K562 (cell line): ENCODE measurements around the gene NFE2. TPM values are rescaled to one million over a fixed set of nuclear protein-coding genes. Genes with fewer than 3 reads are reported as not detected.

Experiments used
- CBFA2T2 ChIP-seq: fragments of 450-650 bp; conservative IDR thresholded peaks from 2 replicates; pipeline ENCODE4 v1.6.1; 2017; ENCODE audit warnings: mild to moderate bottlenecking
- E2F6 ChIP-seq, 2 experiments: IDR thresholded peaks; 2 replicates each; pipeline ENCODE4 v1.6.1; 2011; ENCODE audit warnings: borderline replicate concordance in 1 of 2, control low read depth in 1 of 2, low read depth in 1 of 2, low read length in 1 of 2, mild to moderate bottlenecking in 1 of 2, mixed read lengths in 1 of 2, moderate library complexity in 1 of 2; ENCODE audit not compliant: insufficient read depth in 1 of 2, insufficient read length in 1 of 2, poor library complexity in 1 of 2, severe bottlenecking in 1 of 2; ENCODE audit errors: extremely low read depth in 1 of 2
- EP400 ChIP-seq: fragments of 450-650 bp; IDR thresholded peaks from 2 replicates; pipeline ENCODE4 v1.6.1; 2017; ENCODE audit warnings: antibody characterized with exemption, mild to moderate bottlenecking, moderate library complexity
- ESRRA ChIP-seq: fragments of 450-650 bp; IDR thresholded peaks from 2 replicates; pipeline ENCODE4 v1.6.1; 2014; ENCODE audit warnings: low read depth, mild to moderate bottlenecking, moderate library complexity, borderline replicate concordance
- HDAC2 ChIP-seq: fragments of 450-650 bp; IDR thresholded peaks from 2 replicates; pipeline ENCODE4 v1.6.1; 2016; ENCODE audit warnings: mild to moderate bottlenecking
- HMBOX1 ChIP-seq: sonication (generic); IDR thresholded peaks from 2 replicates; pipeline ENCODE4 v1.6.1; 2016
- MAFG ChIP-seq: fragments of 450-650 bp; conservative IDR thresholded peaks from 2 replicates; pipeline ENCODE4 v1.6.1; 2016; ENCODE audit warnings: missing genetic modification characterization, missing compliant biosample characterization
- MTA3 ChIP-seq: fragments of 450-650 bp; formaldehyde crosslinking; IDR thresholded peaks from 2 replicates; pipeline ENCODE4 v1.6.1; 2017; ENCODE audit warnings: mild to moderate bottlenecking, borderline replicate concordance
- NCOA2 ChIP-seq, 2 experiments: fragments of 450-650 bp; IDR thresholded peaks; 2 replicates each; pipeline ENCODE4 v1.6.1; 2018; ENCODE audit warnings: mild to moderate bottlenecking in 2 of 2, moderate library complexity in 1 of 2; ENCODE audit not compliant: partially characterized antibody in 2 of 2
- NEUROD1 ChIP-seq: fragments of 150-350 bp; IDR thresholded peaks from 2 replicates; pipeline ENCODE4 v1.6.1; 2014; ENCODE audit warnings: borderline replicate concordance, low read length, low read depth; ENCODE audit not compliant: partially characterized antibody
- NFYB ChIP-seq: IDR thresholded peaks from 2 replicates; pipeline ENCODE4 v1.6.1; 2011; ENCODE audit warnings: mild to moderate bottlenecking, moderate library complexity; ENCODE audit not compliant: insufficient read length; ENCODE audit errors: extremely low read depth
- RAD21 ChIP-seq, 2 experiments: fragments of 250-450 bp in 1 of 2; fragments of 450-650 bp in 1 of 2; sonication (Bioruptor Pico) in 1 of 2; formaldehyde crosslinking in 1 of 2; IDR thresholded peaks in 1 of 2; conservative IDR thresholded peaks in 1 of 2; 2 replicates each; pipeline versions ENCODE4 v1.4.0 to v1.8.0; 2020 to 2022; ENCODE audit warnings: mild to moderate bottlenecking in 2 of 2, moderate library complexity in 1 of 2
- SMARCC2 ChIP-seq: fragments of 450-650 bp; IDR thresholded peaks from 2 replicates; pipeline ENCODE4 v1.6.1; 2017; ENCODE audit warnings: antibody characterized with exemption, moderate library complexity, mild to moderate bottlenecking, low read depth
- TEAD1 ChIP-seq, 2 experiments: fragments of 450-650 bp in 1 of 2; sonication (generic) in 1 of 2; formaldehyde crosslinking; IDR thresholded peaks; 2 replicates each; pipeline versions ENCODE4 v1.4.0 to v1.8.0; 2020 to 2022; ENCODE audit warnings: mild to moderate bottlenecking in 2 of 2, missing genetic modification reagents in 1 of 2
- TEAD2 ChIP-seq: fragments of 450-650 bp; IDR thresholded peaks from 2 replicates; pipeline ENCODE4 v1.6.1; 2016; ENCODE audit warnings: missing genetic modification characterization, control low read depth, missing compliant biosample characterization
- UBTF ChIP-seq, 2 experiments: IDR thresholded peaks; 2 replicates each; pipeline ENCODE4 v1.6.1; 2012; ENCODE audit warnings: improper control_type of control experiment in 2 of 2, low read depth in 2 of 2, low read length in 2 of 2, borderline replicate concordance in 1 of 2
- ZKSCAN1 ChIP-seq: fragments of 150-350 bp; IDR thresholded peaks from 2 replicates; pipeline ENCODE4 v1.6.1; 2016; ENCODE audit warnings: low read depth, low read length
- ZMIZ1 ChIP-seq, 2 experiments: fragments of 150-350 bp in 1 of 2; IDR thresholded peaks; 2 replicates each; pipeline ENCODE4 v1.6.1; 2012 to 2016; ENCODE audit warnings: low read depth in 2 of 2, low read length in 2 of 2, mild to moderate bottlenecking in 1 of 2, moderate library complexity in 1 of 2
- ZNF830 ChIP-seq: fragments of 250-450 bp; sonication (Bioruptor Pico); IDR thresholded peaks from 2 replicates; pipeline ENCODE4 v1.5.0; 2021; ENCODE audit warnings: mild to moderate bottlenecking
- polyA plus RNA-seq, 8 experiments: library from polyadenylated mRNA; depleted of rRNA in 4 of 8; stranded (reverse) in 5 of 8; unstranded in 3 of 8; fragments of >200 nt; fragmentation: Nextera tagmentation in 2 of 8; fragmentation: Illumina TruSeq in 1 of 8; extraction: Ambion mirVana in 2 of 8; extraction: Trizol in 1 of 8; gene quantifications; 2 replicates each; pipeline versions ENCODE4 v1.2.1 to v1.2.3, GENCODE V29; 2011 to 2014; ENCODE audit warnings: inconsistent platforms in 1 of 8, missing spikeins in 1 of 8
- total RNA-seq, 7 experiments: library from RNA; depleted of rRNA in 6 of 7; stranded (reverse); fragments of >200 nt in 6 of 7; fragmentation: Illumina TruSeq in 2 of 7; extraction: Trizol in 2 of 7; gene quantifications; 2 replicates each; pipeline versions ENCODE4 v1.2.1 to v1.2.3, GENCODE V29; 2011 to 2021; ENCODE audit warnings: low replicate concordance in 1 of 7

Gene NFE2
- total and polyA plus RNA-seq, 9 of the 15 experiments (the other 6 are each of a cell fraction or from before 2014, with no cell fraction given): 12.3 to 282 (median 208) TPM

GRCh38 chr12:54337280-54337842 is 36.5 kb upstream of the NFE2 start (continued):
- TF ChIP-seq ZMIZ1 (IDR thresholded peaks at IDR 0.05; ENCODE audit: low read depth in 2 of 2, low read length in 2 of 2): no peak
- peak; percentile 50 for TF ChIP-seq NEUROD1
- TF ChIP-seq RAD21 (CRISPR knock-in tag; conservative IDR thresholded peaks at IDR 0.05 in 1 of 2, IDR thresholded peaks at IDR 0.05 in 1 of 2): peak; percentile 67 to 78
- TF ChIP-seq TEAD1 (CRISPR knock-in tag; IDR thresholded peaks at IDR 0.05): 0 out of 4 replicates have a peak, but pooled peaks of 1 of the 2 experiments have one; percentile 42
- TF ChIP-seq CBFA2T2: peak; percentile 69
- peak; percentile 94 for TF ChIP-seq MAFG
- TF ChIP-seq TEAD2 (tag): no peak
- TF ChIP-seq HDAC2: peak; percentile 80
- no peak for TF ChIP-seq NFYB
- TF ChIP-seq EP400: peak; percentile 34; the same call in 1 of the 2 replicates
- peak; percentile 75 for TF ChIP-seq ESRRA
- TF ChIP-seq SMARCC2: 0 out of 2 replicates have a peak, but pooled peaks have one; percentile 26
- no peak for TF ChIP-seq E2F6 (IDR thresholded peaks at IDR 0.05; ENCODE audit: borderline replicate concordance in 1 of 2, extremely low read depth in 1 of 2, insufficient read depth in 1 of 2, insufficient read length in 1 of 2, low read depth in 1 of 2, low read length in 1 of 2, poor library complexity in 1 of 2, severe bottlenecking in 1 of 2)
- TF ChIP-seq ZKSCAN1: 0 out of 2 replicates have a peak, but pooled peaks have one; percentile 12
- peak; percentile 67 for TF ChIP-seq HMBOX1
- no peak for TF ChIP-seq ZNF830 (CRISPR knock-in tag)
- peak; percentile 48; the same call in 1 of the 2 replicates for TF ChIP-seq MTA3
- 0 out of 4 replicates have a peak, but pooled peaks have one; percentile 14 to 26 for TF ChIP-seq UBTF (IDR thresholded peaks at IDR 0.05; ENCODE audit: borderline replicate concordance in 1 of 2, low read depth in 2 of 2, low read length in 2 of 2)
- TF ChIP-seq NCOA2 (IDR thresholded peaks at IDR 0.05; ENCODE audit: partially characterized antibody in 2 of 2): no peak
